GM18861 (cell line): Measurements from ENCODE around the gene TECPR1.

Source experiments
- ATAC-seq: cut with Tn5 transposase; IDR thresholded peaks from one replicate; pipeline ENCODE4 v1.9.1; 2021; ENCODE audit not compliant: unreplicated experiment

Gene TECPR1

DNA sequence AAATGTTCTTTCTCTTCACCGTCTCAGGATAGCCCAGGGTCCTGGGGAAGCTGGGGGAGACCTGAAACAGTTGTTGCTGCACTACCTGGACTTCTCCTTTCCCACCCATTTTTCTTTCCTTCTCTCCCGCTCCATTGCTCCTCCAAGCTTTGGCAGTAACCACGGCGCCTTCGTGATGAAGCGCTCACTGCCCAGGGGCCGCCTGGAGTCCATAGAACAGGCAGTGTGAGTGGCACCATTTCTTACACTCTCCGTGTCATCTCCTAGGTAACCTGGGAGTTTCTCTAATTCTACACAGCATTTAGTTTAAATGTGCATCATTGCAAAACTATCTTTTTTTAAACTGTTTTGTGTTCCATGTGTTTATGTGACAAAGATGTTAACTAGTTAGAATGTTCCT is 81.1 kb downstream of the TECPR1 start:
- no peak for ATAC-seq

GRCh38 chr7:98168904-98169621 is 83.0 kb downstream of the TECPR1 start:
- no peak for ATAC-seq

GRCh38 chr7:98168181-98168903 is 83.7 kb downstream of the TECPR1 start:
- peak; percentile 62 for ATAC-seq

DNA sequence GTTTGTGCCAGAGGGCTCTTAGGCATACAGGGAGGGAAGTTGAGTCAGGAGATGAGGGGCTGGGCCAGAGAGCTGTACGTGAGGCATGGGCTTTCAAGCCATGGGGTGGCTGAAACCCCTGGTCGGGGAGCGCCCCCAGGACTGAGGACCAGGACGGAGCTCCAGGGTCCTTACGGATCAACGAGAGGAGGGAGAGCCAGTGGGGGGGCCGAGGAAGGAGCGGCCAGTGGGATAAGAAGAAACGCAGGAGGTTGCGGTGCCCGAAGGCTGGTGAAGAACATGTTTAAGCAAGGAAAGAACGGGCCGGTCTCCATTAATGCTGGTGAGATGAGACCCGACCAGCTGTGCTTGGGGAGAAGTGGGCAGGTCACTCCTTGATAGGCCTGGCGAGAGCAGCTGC is 84.4 kb downstream of the TECPR1 start:
- ATAC-seq, result no peak

GRCh38 chr7:98166668-98166970 is 85.4 kb downstream of the TECPR1 start:
- ATAC-seq, result no peak

GRCh38 chr7:98165827-98166667 is 86.0 kb downstream of the TECPR1 start:
- ATAC-seq, result peak; percentile 58
